Left ventricle myocardium inferior (tissue), 1 donor: Measurements from ENCODE around the gene YTHDC2. TPM values are rescaled to one million over a fixed set of nuclear protein-coding genes. Genes with fewer than 3 reads are reported as not detected.

Source experiments
- DNase-seq: peaks from one replicate; pipeline ENCODE4 v3.0.0-alpha.2; 2020
- H3K27ac ChIP-seq: fragments of 200-600 bp; replicated peaks from 2 replicates; pipeline ENCODE4 v1.8.0; 2021
- H3K27me3 ChIP-seq: fragments of 200-600 bp; 2 replicates; pipeline ENCODE4 v1.8.0; 2021; ENCODE audit warnings: low read depth
- H3K36me3 ChIP-seq: fragments of 200-600 bp; 2 replicates; pipeline ENCODE4 v1.8.0; 2021
- H3K4me1 ChIP-seq: fragments of 200-600 bp; 2 replicates; pipeline ENCODE4 v1.8.0; 2021
- H3K4me3 ChIP-seq: fragments of 200-600 bp; 2 replicates; pipeline ENCODE4 v1.8.0; 2021; ENCODE audit warnings: mild to moderate bottlenecking, moderate library complexity
- H3K9me3 ChIP-seq: fragments of 200-600 bp; replicated peaks from 2 replicates; pipeline ENCODE4 v1.8.0; 2021
- intact Hi-C: fragments of 100-400 bp; cut with micrococcal nuclease; formaldehyde crosslinking; loops from one replicate; pipeline ENCODE4 v1.11.0; 2022
- total RNA-seq: library from RNA; stranded (reverse); fragmentation: NEBNext Ultra II Directional; extraction: Animal tissue kit (Norgen Biotek cat#: 25700); gene quantifications from one replicate; pipeline ENCODE4 v1.2.1, GENCODE V29; 2021
- TF ChIP-seq, protein P1 (sequence below): fragments of 200-600 bp; IDR thresholded peaks from 2 replicates; pipeline ENCODE4 v1.8.0; 2021; ENCODE audit warnings: antibody characterized with exemption, mild to moderate bottlenecking, borderline replicate concordance
- donor health status: DM: no; HTN: yes; CAD: no; lungs with severe emphysema.

YTHDC2 gene
- total RNA-seq, 1 donor from 2014 or later: 13.6 TPM

DNA sequence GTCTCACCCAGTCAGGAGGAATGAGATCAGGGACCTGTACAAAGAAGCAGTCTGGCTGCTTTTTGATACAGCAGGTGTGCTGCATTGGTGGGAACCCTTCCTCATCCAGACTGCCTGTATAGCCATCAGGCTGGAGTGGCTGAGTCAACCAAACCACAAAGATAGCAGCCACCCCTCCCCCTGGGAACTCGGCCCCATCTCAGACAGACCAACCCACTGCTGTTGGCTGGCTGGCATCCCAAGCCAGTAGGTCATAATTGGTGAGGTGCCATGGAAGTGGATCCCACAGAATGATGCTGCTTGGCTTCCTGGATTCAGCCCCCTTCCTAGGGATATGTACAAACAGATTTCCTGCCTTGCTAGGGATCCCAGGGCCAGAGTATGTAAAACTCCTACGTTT, 60.9 kb downstream of the YTHDC2 start:
- Histone ChIP-seq H3K27ac (no peak overlapping the region), H3K9me3 (peaks cover 15% of the 10 kb centered on the region), H3K4me3 (no peak overlapping the region), H3K27me3 (no peaks in the 10 kb centered on the region), H3K36me3 (peaks cover 58% of the 10 kb centered on the region), H3K4me1 (peaks cover 8% of the 10 kb centered on the region)
- intact Hi-C loops: no loop called here
- DNase-seq: no peak
- TF ChIP-seq, protein P1, sequence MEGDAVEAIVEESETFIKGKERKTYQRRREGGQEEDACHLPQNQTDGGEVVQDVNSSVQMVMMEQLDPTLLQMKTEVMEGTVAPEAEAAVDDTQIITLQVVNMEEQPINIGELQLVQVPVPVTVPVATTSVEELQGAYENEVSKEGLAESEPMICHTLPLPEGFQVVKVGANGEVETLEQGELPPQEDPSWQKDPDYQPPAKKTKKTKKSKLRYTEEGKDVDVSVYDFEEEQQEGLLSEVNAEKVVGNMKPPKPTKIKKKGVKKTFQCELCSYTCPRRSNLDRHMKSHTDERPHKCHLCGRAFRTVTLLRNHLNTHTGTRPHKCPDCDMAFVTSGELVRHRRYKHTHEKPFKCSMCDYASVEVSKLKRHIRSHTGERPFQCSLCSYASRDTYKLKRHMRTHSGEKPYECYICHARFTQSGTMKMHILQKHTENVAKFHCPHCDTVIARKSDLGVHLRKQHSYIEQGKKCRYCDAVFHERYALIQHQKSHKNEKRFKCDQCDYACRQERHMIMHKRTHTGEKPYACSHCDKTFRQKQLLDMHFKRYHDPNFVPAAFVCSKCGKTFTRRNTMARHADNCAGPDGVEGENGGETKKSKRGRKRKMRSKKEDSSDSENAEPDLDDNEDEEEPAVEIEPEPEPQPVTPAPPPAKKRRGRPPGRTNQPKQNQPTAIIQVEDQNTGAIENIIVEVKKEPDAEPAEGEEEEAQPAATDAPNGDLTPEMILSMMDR: no peak

DNA sequence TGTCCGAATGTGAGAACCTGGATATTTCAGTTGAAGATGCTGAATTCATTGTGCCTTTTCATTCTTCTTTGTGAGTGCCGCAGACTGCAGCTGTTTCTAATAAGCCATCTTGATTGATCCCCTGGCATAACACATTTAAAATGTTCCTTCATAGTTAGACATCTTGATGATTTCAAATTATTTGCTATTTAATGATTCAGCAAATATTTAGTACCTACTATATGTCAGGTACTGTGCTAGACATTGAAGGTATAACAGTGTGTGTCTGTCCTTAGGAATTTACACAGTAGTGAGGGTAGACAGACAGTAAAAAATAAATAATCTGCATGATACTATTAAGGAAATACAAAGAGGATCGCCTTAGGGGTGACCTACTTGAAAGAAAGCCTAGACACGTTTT, 61.6 kb downstream of the YTHDC2 start:
- TF ChIP-seq, protein P1: no peak
- no peak overlapping the region for H3K27ac ChIP-seq
- peaks cover 59% of the 10 kb centered on the region for H3K36me3 ChIP-seq
- intact Hi-C loops: no loop called here
- H3K4me1 ChIP-seq: peaks cover 8% of the 10 kb centered on the region
- H3K4me3 ChIP-seq: no peak overlapping the region
- no peak for DNase-seq
- H3K9me3 ChIP-seq: peaks cover 15% of the 10 kb centered on the region
- H3K27me3 ChIP-seq: no peaks in the 10 kb centered on the region

DNA sequence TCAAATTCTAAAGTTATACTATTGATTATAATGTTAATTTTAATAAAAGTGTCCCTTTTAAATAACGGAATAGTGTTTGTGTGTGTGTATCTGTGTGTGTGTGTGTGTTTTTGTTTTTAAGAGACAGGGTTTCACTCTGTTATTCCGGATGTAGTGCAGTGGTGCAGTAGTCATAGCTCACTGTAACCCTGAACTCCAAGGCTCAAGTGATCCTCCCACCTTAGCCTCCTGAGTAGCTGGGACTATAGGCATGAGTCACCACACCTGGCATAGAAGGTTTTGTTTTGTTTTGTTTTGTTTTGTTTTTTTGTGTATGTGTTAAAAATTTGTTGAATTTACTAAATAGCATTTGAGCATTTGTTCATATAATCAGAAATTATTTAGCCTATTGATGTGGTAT, 64.6 kb downstream of the YTHDC2 start:
- peaks cover 48% of the 10 kb centered on the region for H3K36me3 ChIP-seq
- TF ChIP-seq, protein P1: no peak
- H3K4me3 ChIP-seq: no peak overlapping the region
- H3K4me1 ChIP-seq: peaks cover 21% of the 10 kb centered on the region
- H3K27me3 ChIP-seq: no peaks in the 10 kb centered on the region
- intact Hi-C loops: no loop called here
- DNase-seq: no peak
- H3K27ac ChIP-seq: no peak overlapping the region
- H3K9me3 ChIP-seq: peaks cover 4% of the 10 kb centered on the region

DNA sequence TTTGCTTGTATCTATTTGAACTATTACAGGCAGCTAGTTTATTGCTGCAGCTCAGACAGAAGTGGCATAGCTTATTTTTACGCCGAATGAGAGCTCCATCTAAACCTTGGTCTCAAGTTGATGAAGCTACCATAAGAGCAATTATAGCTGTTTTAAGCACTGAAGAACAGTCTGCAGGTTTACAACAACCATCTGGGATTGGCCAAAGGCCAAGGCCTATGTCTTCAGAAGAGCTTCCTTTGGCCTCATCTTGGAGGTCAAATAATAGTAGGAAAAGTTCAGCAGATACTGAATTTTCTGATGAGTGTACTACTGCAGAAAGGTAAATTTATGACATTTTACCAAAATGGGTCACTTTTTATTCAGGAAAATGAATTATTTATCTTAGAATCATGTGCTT, 67.9 kb downstream of the YTHDC2 start:
- H3K4me3 ChIP-seq: no peak overlapping the region
- intact Hi-C loops: no loop called here
- H3K4me1 ChIP-seq: peaks cover 13% of the 10 kb centered on the region
- DNase-seq: no peak
- H3K36me3 ChIP-seq: peaks cover 43% of the 10 kb centered on the region
- H3K27ac ChIP-seq: no peak overlapping the region
- no peaks in the 10 kb centered on the region for H3K27me3 ChIP-seq
- no peaks in the 10 kb centered on the region for H3K9me3 ChIP-seq
- TF ChIP-seq, protein P1: no peak

DNA sequence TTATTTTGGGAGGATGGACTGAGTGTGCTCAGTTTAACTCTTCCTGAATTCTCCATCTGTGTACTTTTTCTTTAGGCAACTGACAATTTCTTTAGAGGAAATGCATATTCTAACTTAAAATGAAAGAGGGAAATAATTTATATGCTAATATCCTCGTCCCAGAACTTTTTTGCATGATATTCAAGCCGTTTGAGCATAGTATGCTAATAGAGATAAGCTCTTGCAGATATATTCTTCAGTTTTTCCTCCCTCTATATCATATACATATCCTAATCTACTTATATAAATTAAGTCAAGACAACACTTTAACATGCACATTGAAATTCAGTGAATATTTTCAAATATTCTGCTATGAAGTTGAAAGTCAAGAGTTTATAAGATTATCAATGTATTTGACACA, 84.7 kb downstream of the YTHDC2 start:
- Histone ChIP-seq H3K27me3 (no peaks in the 10 kb centered on the region), H3K4me1 (peaks cover 3% of the 10 kb centered on the region), H3K27ac (no peak overlapping the region), H3K9me3 (no peaks in the 10 kb centered on the region), H3K4me3 (no peak overlapping the region), H3K36me3 (peaks cover 27% of the 10 kb centered on the region)
- TF ChIP-seq, protein P1: no peak
- DNase-seq: no peak
- intact Hi-C loops: no loop called here

DNA sequence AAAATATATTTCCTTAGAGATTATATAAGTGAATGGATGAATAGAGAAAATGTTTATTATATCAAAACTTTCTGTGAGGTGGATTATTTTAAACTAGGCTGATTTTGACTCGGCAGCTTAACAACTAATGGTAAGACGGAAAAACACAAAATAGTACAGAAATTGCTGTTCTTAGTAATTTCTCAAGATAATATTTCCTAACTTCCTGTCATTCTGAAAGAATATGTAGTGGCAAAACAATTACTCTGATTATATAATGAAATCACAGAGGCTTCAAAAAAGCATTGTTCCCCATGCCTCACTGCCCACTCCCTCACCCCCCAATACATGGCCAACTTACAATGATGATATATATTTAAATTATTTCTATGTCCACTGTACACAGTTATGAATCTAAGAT, 85.4 kb downstream of the YTHDC2 start:
- no peak overlapping the region for H3K4me3 ChIP-seq
- H3K27ac ChIP-seq: no peak overlapping the region
- TF ChIP-seq, protein P1: no peak
- intact Hi-C loops: no loop called here
- no peaks in the 10 kb centered on the region for H3K27me3 ChIP-seq
- H3K9me3 ChIP-seq: no peaks in the 10 kb centered on the region
- DNase-seq: no peak
- H3K4me1 ChIP-seq: peaks cover 3% of the 10 kb centered on the region
- peaks cover 21% of the 10 kb centered on the region for H3K36me3 ChIP-seq
